H9 (cell line): ENCODE results near the gene STK11IP. TPM values are rescaled to one million over a fixed set of nuclear protein-coding genes. Genes with fewer than 3 reads are reported as not detected.

Experiments
- DNase-seq: peaks from one replicate; pipeline ENCODE4 v3.0.0-alpha.2; 2017
- H2AFZ ChIP-seq: one replicate; pipeline ENCODE4 v1.6.1; 2013; ENCODE audit warnings: mild to moderate bottlenecking, low read length, control low read depth, moderate library complexity
- H2AK5ac ChIP-seq: 2 replicates; pipeline ENCODE4 v1.6.1; 2013; ENCODE audit warnings: low read length, control low read depth, mixed read lengths; ENCODE audit not compliant: insufficient read length
- H2BK120ac ChIP-seq: one replicate; pipeline ENCODE4 v1.6.1; 2013; ENCODE audit warnings: low read depth, mild to moderate bottlenecking, low read length, control low read depth, inconsistent platforms; ENCODE audit not compliant: poor library complexity, severe bottlenecking
- H2BK12ac ChIP-seq: 2 replicates; pipeline ENCODE4 v1.6.1; 2013; ENCODE audit warnings: low read length, control low read depth, mixed read lengths, low read depth; ENCODE audit not compliant: insufficient read length
- H2BK15ac ChIP-seq: 2 replicates; pipeline ENCODE4 v1.6.1; 2013; ENCODE audit warnings: low read depth, low read length, control low read depth
- H2BK20ac ChIP-seq: one replicate; pipeline ENCODE4 v1.6.1; 2013; ENCODE audit warnings: low read depth, mild to moderate bottlenecking, low read length, control low read depth, inconsistent platforms; ENCODE audit not compliant: poor library complexity, severe bottlenecking
- H2BK5ac ChIP-seq: 2 replicates; pipeline ENCODE4 v1.6.1; 2013; ENCODE audit warnings: low read length, control low read depth, mixed read lengths; ENCODE audit not compliant: insufficient read length
- H3K14ac ChIP-seq: 2 replicates; pipeline ENCODE4 v1.6.1; 2013; ENCODE audit warnings: low read length, control low read depth; ENCODE audit not compliant: insufficient read depth
- H3K18ac ChIP-seq: 2 replicates; pipeline ENCODE4 v1.6.1; 2013; ENCODE audit warnings: low read depth, mild to moderate bottlenecking, mixed read lengths, low read length, control low read depth; ENCODE audit not compliant: insufficient read length
- H3K23ac ChIP-seq: 2 replicates; pipeline ENCODE4 v1.6.1; 2013; ENCODE audit warnings: low read length, control low read depth, mixed read lengths, low read depth; ENCODE audit not compliant: insufficient read length
- H3K23me2 ChIP-seq: 2 replicates; pipeline ENCODE4 v1.6.1; 2013; ENCODE audit warnings: low read depth, mild to moderate bottlenecking, mixed read lengths, low read length, control low read depth; ENCODE audit not compliant: insufficient read length, poor library complexity, severe bottlenecking
- H3K27ac ChIP-seq: 2 replicates; pipeline ENCODE4 v1.5.1; 2013; ENCODE audit warnings: low read length, control low read depth, mixed read lengths, low read depth; ENCODE audit not compliant: insufficient read length
- H3K27me3 ChIP-seq: 2 replicates; pipeline ENCODE4 v1.6.1; 2013; ENCODE audit warnings: low read length, control low read depth, inconsistent platforms; ENCODE audit not compliant: insufficient read depth
- H3K4ac ChIP-seq: 2 replicates; pipeline ENCODE4 v1.6.1; 2013; ENCODE audit warnings: low read depth, mild to moderate bottlenecking, control low read depth, inconsistent platforms, low read length, moderate library complexity
- H3K4me1 ChIP-seq: 2 replicates; pipeline ENCODE4 v1.6.1; 2013; ENCODE audit warnings: low read length, control low read depth, inconsistent platforms; ENCODE audit not compliant: insufficient read depth
- H3K4me2 ChIP-seq: 2 replicates; pipeline ENCODE4 v1.6.1; 2013; ENCODE audit warnings: low read length, control low read depth, mixed read lengths; ENCODE audit not compliant: insufficient read length, insufficient read depth
- H3K56ac ChIP-seq: 2 replicates; pipeline ENCODE4 v1.6.1; 2013; ENCODE audit warnings: low read depth, mild to moderate bottlenecking, mixed read lengths, low read length, control low read depth; ENCODE audit not compliant: insufficient read length
- H3K79me1 ChIP-seq: 2 replicates; pipeline ENCODE4 v1.6.1; 2013; ENCODE audit warnings: low read depth, mild to moderate bottlenecking, moderate library complexity, low read length, control low read depth, inconsistent platforms; ENCODE audit not compliant: insufficient read depth, poor library complexity, severe bottlenecking
- H3K79me2 ChIP-seq: 2 replicates; pipeline ENCODE4 v1.6.1; 2013; ENCODE audit warnings: low read length, control low read depth, inconsistent platforms; ENCODE audit not compliant: insufficient read depth
- H3K9ac ChIP-seq: 2 replicates; pipeline ENCODE4 v1.6.1; 2013; ENCODE audit warnings: low read length, control low read depth, mixed read lengths; ENCODE audit not compliant: insufficient read length; ENCODE audit errors: extremely low read depth
- H3K9me3 ChIP-seq: one replicate; pipeline ENCODE4 v1.6.1; 2013; ENCODE audit warnings: low read depth, low read length, inconsistent platforms; ENCODE audit not compliant: control insufficient read depth
- H3T11ph ChIP-seq: one replicate; pipeline ENCODE4 v1.6.1; 2013; ENCODE audit warnings: mild to moderate bottlenecking, low read length, control low read depth, inconsistent platforms
- H4K20me1 ChIP-seq: one replicate; pipeline ENCODE4 v1.6.1; 2013; ENCODE audit not compliant: control insufficient read depth, insufficient read length, insufficient read depth
- H4K5ac ChIP-seq: 2 replicates; pipeline ENCODE4 v1.6.1; 2013; ENCODE audit warnings: low read depth, mild to moderate bottlenecking, mixed read lengths, low read length, control low read depth; ENCODE audit not compliant: insufficient read length
- H4K8ac ChIP-seq: replicated peaks from 2 replicates; pipeline ENCODE4 v1.6.1; 2013; ENCODE audit warnings: low read length, control low read depth, mixed read lengths, low read depth; ENCODE audit not compliant: insufficient read length
- H4K91ac ChIP-seq: 2 replicates; pipeline ENCODE4 v1.6.1; 2013; ENCODE audit warnings: low read depth, mild to moderate bottlenecking, moderate library complexity, mixed read lengths, low read length, control low read depth; ENCODE audit not compliant: insufficient read length
- H3K27ac Mint-ChIP-seq, 3 experiments: 2 replicates in 2 of 3; 3 replicates in 1 of 3; pipeline ENCODE4 v1.8.0; 2020 to 2021; ENCODE audit warnings: mixed read lengths in 3 of 3, mild to moderate bottlenecking in 1 of 3, moderate library complexity in 1 of 3
- H3K27me3 Mint-ChIP-seq: 2 replicates; pipeline ENCODE4 v1.8.0; 2021; ENCODE audit warnings: low read depth, mild to moderate bottlenecking, moderate library complexity, mixed read lengths
- H3K36me3 Mint-ChIP-seq, 3 experiments: 2 replicates in 2 of 3; 3 replicates in 1 of 3; pipeline ENCODE4 v1.8.0; 2020 to 2021; ENCODE audit warnings: low read depth in 3 of 3, mixed read lengths in 3 of 3; ENCODE audit not compliant: insufficient read depth in 1 of 3
- H3K4me1 Mint-ChIP-seq, 2 experiments: 2 replicates each; pipeline ENCODE4 v1.8.0; 2020; ENCODE audit warnings: mixed read lengths in 2 of 2
- H3K4me3 Mint-ChIP-seq, 2 experiments: 2 replicates in 1 of 2; 3 replicates in 1 of 2; pipeline ENCODE4 v1.8.0; 2020 to 2021; ENCODE audit warnings: mild to moderate bottlenecking in 2 of 2, mixed read lengths in 2 of 2, moderate library complexity in 1 of 2
- H3K9me3 Mint-ChIP-seq, 2 experiments: 2 replicates in 1 of 2; 3 replicates in 1 of 2; pipeline ENCODE4 v1.8.0; 2020; ENCODE audit warnings: mild to moderate bottlenecking in 2 of 2, mixed read lengths in 2 of 2, moderate library complexity in 1 of 2
- CTCF ChIP-seq: fragments of 200-600 bp; sonication (generic); conservative IDR thresholded peaks from 3 replicates; pipeline ENCODE4 v1.8.0; 2021; ENCODE audit warnings: antibody characterized with exemption, mild to moderate bottlenecking
- WGBS: extraction: QIAGEN DNeasy Blood & Tissue Kit; methylation state at CpG from one replicate; pipeline ENCODE4 v1.1.7; 2013; ENCODE audit warnings: missing lambda C conversion rate, low lambda C conversion rate, mixed read lengths; ENCODE audit not compliant: insufficient read length; ENCODE audit errors: extremely low coverage; 5-methylcytosine and 5-hydroxymethylcytosine counted together
- total RNA-seq: library from RNA; stranded (reverse); gene quantifications from 2 replicates; pipeline ENCODE4 v1.2.1, GENCODE V29; 2021

STK11IP gene
- total RNA-seq, 1 experiment from 2014 or later, result 31.1 TPM

GRCh38 chr2:219560037-219560892 lies 37.4 kb upstream of the STK11IP start:
- Histone ChIP-seq H3K56ac (no peak overlapping the region), H3K18ac (peak overlapping the region; percentile 42), H3K4me1 (peaks cover 24% of the 10 kb centered on the region; the same call in 1 of the 2 replicates), H3K14ac (no peak overlapping the region), H3T11ph (no peak overlapping the region), H2BK20ac (no peak overlapping the region), H3K79me1 (no peaks in the 10 kb centered on the region), H2BK12ac (no peak overlapping the region), H3K23me2 (no peaks in the 10 kb centered on the region), H2BK15ac (no peak overlapping the region), H4K91ac (no peak overlapping the region), H2BK5ac (no peak overlapping the region), H3K79me2 (no peaks in the 10 kb centered on the region), H3K23ac (no peak overlapping the region), H2AFZ (no peak overlapping the region), H3K4ac (no peak overlapping the region), H3K4me2 (no peak overlapping the region), H4K20me1 (no peaks in the 10 kb centered on the region), H3K9me3 (no peaks in the 10 kb centered on the region), H3K27ac (no peak overlapping the region), H4K8ac (no peak overlapping the region), H4K5ac (no peak overlapping the region), H3K27me3 (no peaks in the 10 kb centered on the region), H2BK120ac (no peak overlapping the region), H3K9ac (no peak overlapping the region), H2AK5ac (no peak overlapping the region)
- no CpG with 5 or more reads among the region's 8 CpGs for WGBS
- DNase-seq, result no peak
- H3K4me3 Mint-ChIP-seq, result peak overlapping the region in 1 of 2 experiments; percentile 47; a peak in 2 of 5 replicates
- no peaks in the 10 kb centered on the region; a peak in 1 of 5 replicates for H3K9me3 Mint-ChIP-seq
- peak; percentile 83 for TF ChIP-seq CTCF
- H3K4me1 Mint-ChIP-seq, result peaks cover 48 to 49% of the 10 kb centered on the region in 2 experiments
- H3K36me3 Mint-ChIP-seq, result peaks cover 29 to 66% (median 53%) of the 10 kb centered on the region in 3 experiments
- peaks cover 3% of the 10 kb centered on the region; the same call in 1 of the 2 replicates for H3K27me3 Mint-ChIP-seq
- peak overlapping the region; percentile 49 to 89 (median 86); a peak in 5 of 7 replicates for H3K27ac Mint-ChIP-seq
